MM.1S (cell line): ENCODE measurements around the gene SEMA4D.

Source experiments
- DNase-seq: peaks from one replicate; pipeline ENCODE4 v3.0.0-alpha.2; 2015
- H2AFZ ChIP-seq: fragments of 300-600 bp; sonication (generic); 2 replicates; pipeline ENCODE4 v1.6.0; 2016; ENCODE audit warnings: antibody characterized with exemption, low read length
- H3F3A ChIP-seq: fragments of 300-600 bp; sonication (generic); 2 replicates; pipeline ENCODE4 v1.6.1; 2016; ENCODE audit warnings: mild to moderate bottlenecking, antibody characterized with exemption, low read length, moderate library complexity, mixed read lengths; ENCODE audit not compliant: insufficient read depth
- H3K27ac ChIP-seq: fragments of 300-600 bp; sonication (generic); 2 replicates; pipeline ENCODE4 v1.5.1; 2016; ENCODE audit warnings: mild to moderate bottlenecking, low read length
- H3K27me3 ChIP-seq: fragments of 300-600 bp; sonication (generic); replicated peaks from 2 replicates; pipeline ENCODE4 v1.6.0; 2016; ENCODE audit warnings: low read length; ENCODE audit not compliant: insufficient read depth
- H3K36me3 ChIP-seq: fragments of 300-600 bp; sonication (generic); replicated peaks from 2 replicates; pipeline ENCODE4 v1.6.1; 2016; ENCODE audit warnings: mild to moderate bottlenecking, low read length, mixed read lengths; ENCODE audit not compliant: insufficient read depth
- H3K4me1 ChIP-seq: fragments of 300-600 bp; sonication (generic); 2 replicates; pipeline ENCODE4 v1.6.1; 2016; ENCODE audit warnings: low read length, mixed read lengths
- H3K4me2 ChIP-seq: fragments of 300-600 bp; sonication (generic); 2 replicates; pipeline ENCODE4 v1.6.0; 2016; ENCODE audit warnings: low read depth, low read length
- H3K4me3 ChIP-seq: fragments of 300-600 bp; sonication (generic); 2 replicates; pipeline ENCODE4 v1.5.1; 2016; ENCODE audit warnings: low read length, mixed read lengths
- H3K79me2 ChIP-seq: fragments of 300-600 bp; sonication (generic); 2 replicates; pipeline ENCODE4 v1.6.1; 2016; ENCODE audit warnings: mixed run types, low read length, mixed read lengths
- H3K9ac ChIP-seq: fragments of 300-600 bp; sonication (generic); 2 replicates; pipeline ENCODE4 v1.6.1; 2016; ENCODE audit warnings: low read length, mixed read lengths
- H3K9me2 ChIP-seq: fragments of 300-600 bp; sonication (generic); replicated peaks from 2 replicates; pipeline ENCODE4 v1.6.1; 2016; ENCODE audit warnings: mild to moderate bottlenecking, low read length, mixed read lengths; ENCODE audit not compliant: insufficient read depth
- H3K9me3 ChIP-seq: fragments of 300-600 bp; sonication (generic); replicated peaks from 2 replicates; pipeline ENCODE4 v1.6.1; 2016; ENCODE audit warnings: mild to moderate bottlenecking, low read length, mixed read lengths; ENCODE audit not compliant: insufficient read depth
- H4K20me1 ChIP-seq: fragments of 300-600 bp; sonication (generic); 2 replicates; pipeline ENCODE4 v1.6.1; 2016; ENCODE audit warnings: mild to moderate bottlenecking, low read length, moderate library complexity, mixed read lengths; ENCODE audit not compliant: insufficient read depth
- CTCF ChIP-seq: fragments of 300-600 bp; sonication (generic); IDR thresholded peaks from 2 replicates; pipeline ENCODE4 v1.5.1; 2016; ENCODE audit warnings: antibody characterized with exemption, low read length, mixed read lengths
- EZH2 ChIP-seq: fragments of 300-600 bp; sonication (generic); optimal IDR thresholded peaks from 2 replicates; pipeline ENCODE3; 2017; ENCODE audit warnings: low read depth, mild to moderate bottlenecking, antibody characterized with exemption, low read length, mixed read lengths
- EZH2phosphoT487 ChIP-seq: fragments of 300-600 bp; sonication (generic); IDR thresholded peaks from 2 replicates; pipeline ENCODE4 v1.6.1; 2018; ENCODE audit warnings: antibody characterized with exemption, low read length

The SEMA4D gene

DNA sequence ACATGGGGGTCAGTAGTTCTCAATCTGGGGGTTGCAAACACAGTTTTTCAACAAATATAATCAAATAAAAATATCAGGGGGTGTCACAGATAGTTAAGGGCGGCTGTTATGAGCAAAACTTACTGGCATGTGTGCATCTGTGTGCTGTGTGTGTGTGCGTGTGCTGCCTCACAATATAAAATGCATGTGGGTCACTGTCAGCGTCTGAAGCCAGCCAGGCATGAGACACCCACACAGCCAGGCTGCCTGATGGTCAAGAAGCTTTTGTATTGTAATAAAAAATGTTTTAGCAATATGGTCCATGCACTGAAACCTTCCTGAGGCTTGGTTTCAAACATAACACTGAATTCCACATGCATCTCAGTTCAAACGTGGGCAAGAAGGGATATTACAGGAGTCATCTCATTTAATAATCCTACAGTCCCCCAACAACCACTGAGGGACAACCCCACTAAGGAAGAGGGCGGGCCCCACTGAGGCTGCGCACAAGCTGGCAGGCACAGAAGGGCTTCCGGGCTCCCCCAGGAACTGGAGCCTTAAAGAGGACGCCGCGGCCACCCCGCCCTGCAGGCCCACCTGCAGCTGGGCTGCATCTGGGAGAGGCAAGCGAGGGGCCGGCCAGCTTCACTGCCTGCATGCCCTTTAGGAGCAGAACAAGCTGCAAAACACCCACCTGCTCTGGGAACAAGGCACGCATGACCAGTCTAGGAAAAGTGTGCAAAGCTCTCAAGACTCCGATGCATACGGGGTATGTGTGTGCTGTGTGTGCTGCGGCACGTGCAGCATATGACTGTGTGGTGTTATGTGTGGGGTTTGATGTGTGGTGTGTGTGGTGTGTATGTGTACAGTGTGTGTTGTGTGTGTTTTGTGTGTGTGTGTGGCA lies 14.1 kb downstream of the SEMA4D start:
- no peak overlapping the region for H3K4me3 ChIP-seq
- no peak overlapping the region for H3K9ac ChIP-seq
- no peak overlapping the region for H3K4me2 ChIP-seq
- no peak overlapping the region for H3K27ac ChIP-seq
- peaks cover 93% of the 10 kb centered on the region for H3K79me2 ChIP-seq
- no peak overlapping the region for H2AFZ ChIP-seq
- DNase-seq, result no peak
- TF ChIP-seq EZH2phosphoT487, result no peak
- TF ChIP-seq CTCF, result no peak
- TF ChIP-seq EZH2, result no peak
- H3K4me1 ChIP-seq, result peaks cover 4% of the 10 kb centered on the region
- peaks cover 3% of the 10 kb centered on the region; the same call in 1 of the 2 replicates for H3K36me3 ChIP-seq
- H4K20me1 ChIP-seq, result peaks cover 70% of the 10 kb centered on the region
- no peaks in the 10 kb centered on the region for H3K9me2 ChIP-seq
- H3F3A ChIP-seq, result no peaks in the 10 kb centered on the region
- H3K9me3 ChIP-seq, result no peaks in the 10 kb centered on the region
- H3K27me3 ChIP-seq, result no peaks in the 10 kb centered on the region

DNA sequence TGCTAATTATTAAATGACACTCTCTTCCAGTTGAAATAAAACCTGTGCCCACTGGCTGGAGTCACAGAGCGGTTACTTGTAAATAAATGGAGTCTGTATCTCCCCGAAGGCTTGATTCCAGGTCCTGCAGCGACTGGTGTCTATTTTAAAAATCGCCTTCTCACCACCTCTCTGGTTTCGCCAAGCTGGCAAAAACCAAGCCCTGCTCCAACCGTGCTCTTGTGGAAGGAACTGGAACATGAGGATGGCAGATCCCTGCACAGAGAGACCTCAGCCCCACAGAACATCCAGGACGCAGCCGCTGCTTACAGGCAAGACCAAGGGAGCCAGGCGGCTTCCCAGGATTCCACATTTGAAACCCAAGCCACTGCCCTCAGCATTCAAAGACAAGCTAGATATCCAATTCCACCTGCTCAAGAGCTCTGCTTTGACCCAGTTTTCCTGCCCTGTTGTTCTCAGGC lies 15.0 kb downstream of the SEMA4D start:
- H3F3A ChIP-seq, result no peaks in the 10 kb centered on the region
- no peak overlapping the region for H3K27ac ChIP-seq
- H3K4me1 ChIP-seq, result peaks cover 4% of the 10 kb centered on the region
- H2AFZ ChIP-seq, result no peak overlapping the region
- H3K4me3 ChIP-seq, result no peak overlapping the region
- H3K9me2 ChIP-seq, result no peaks in the 10 kb centered on the region
- no peak overlapping the region for H3K4me2 ChIP-seq
- no peak for DNase-seq
- no peaks in the 10 kb centered on the region for H3K9me3 ChIP-seq
- H3K79me2 ChIP-seq, result peaks cover 93% of the 10 kb centered on the region
- no peaks in the 10 kb centered on the region for H3K27me3 ChIP-seq
- peaks cover 75% of the 10 kb centered on the region for H4K20me1 ChIP-seq
- no peak for TF ChIP-seq EZH2
- no peak for TF ChIP-seq CTCF
- no peak for TF ChIP-seq EZH2phosphoT487
- no peak overlapping the region for H3K9ac ChIP-seq
- peaks cover 3% of the 10 kb centered on the region; the same call in 1 of the 2 replicates for H3K36me3 ChIP-seq

GRCh38 chr9:89482056-89482851 lies 15.7 kb downstream of the SEMA4D start:
- peaks cover under 1% of the 10 kb centered on the region; the same call in 1 of the 2 replicates for H3K36me3 ChIP-seq
- H3K79me2 ChIP-seq, result peaks cover 93% of the 10 kb centered on the region
- no peak overlapping the region for H3K27ac ChIP-seq
- H3K4me2 ChIP-seq, result no peak overlapping the region
- no peaks in the 10 kb centered on the region for H3K9me3 ChIP-seq
- H3K27me3 ChIP-seq, result no peaks in the 10 kb centered on the region
- peaks cover 4% of the 10 kb centered on the region for H3K4me1 ChIP-seq
- no peak overlapping the region for H3K9ac ChIP-seq
- no peaks in the 10 kb centered on the region for H3F3A ChIP-seq
- peaks cover 76% of the 10 kb centered on the region for H4K20me1 ChIP-seq
- TF ChIP-seq EZH2phosphoT487 (no peak), CTCF (no peak), EZH2 (no peak)
- no peaks in the 10 kb centered on the region for H3K9me2 ChIP-seq
- DNase-seq, result no peak
- no peak overlapping the region for H3K4me3 ChIP-seq
- no peak overlapping the region for H2AFZ ChIP-seq
